SK-N-SH treated with all-trans-retinoic acid at 6 μM for 48 hours (cell line): Measurements from ENCODE around the gene MROH7.

Experiments
- ARNTL ChIP-seq: fragments of 450-650 bp; formaldehyde crosslinking; IDR thresholded peaks from 2 replicates; pipeline ENCODE4 v1.5.0; 2020; ENCODE audit warnings: low read depth, mild to moderate bottlenecking, moderate library complexity, borderline replicate concordance
- OSR1 ChIP-seq: fragments of 250-450 bp; sonication (Bioruptor Pico); IDR thresholded peaks from 2 replicates; pipeline ENCODE4 v1.8.0; 2022; ENCODE audit warnings: moderate library complexity, mild to moderate bottlenecking, inconsistent platforms
- TCF4 ChIP-seq: fragments of 250-450 bp; sonication (Bioruptor Pico); IDR thresholded peaks from 2 replicates; pipeline ENCODE4 v1.8.0; 2021; ENCODE audit warnings: mild to moderate bottlenecking, moderate library complexity, borderline replicate concordance
- ZC3H10 ChIP-seq: fragments of 250-450 bp; sonication (Bioruptor Pico); IDR thresholded peaks from 2 replicates; pipeline ENCODE4 v1.5.1; 2021; ENCODE audit warnings: mild to moderate bottlenecking, moderate library complexity
- ZFP3 ChIP-seq: fragments of 250-450 bp; sonication (Bioruptor Pico); IDR thresholded peaks from 2 replicates; pipeline ENCODE4 v1.5.0; 2020; ENCODE audit warnings: mild to moderate bottlenecking, moderate library complexity
- ZFP30 ChIP-seq: fragments of 450-650 bp; formaldehyde crosslinking; IDR thresholded peaks from 2 replicates; pipeline ENCODE4 v1.5.0; 2022; ENCODE audit warnings: mild to moderate bottlenecking, moderate library complexity
- ZNF8 ChIP-seq: fragments of 450-650 bp; formaldehyde crosslinking; IDR thresholded peaks from 2 replicates; pipeline ENCODE4 v1.5.0; 2020; ENCODE audit warnings: mild to moderate bottlenecking, moderate library complexity
- TF ChIP-seq, protein P1 (sequence below): fragments of 250-450 bp; sonication (Bioruptor Pico); IDR thresholded peaks from 2 replicates; pipeline ENCODE4 v1.5.1; 2020; ENCODE audit warnings: low read depth, mild to moderate bottlenecking, moderate library complexity
- TF ChIP-seq, protein P2 (sequence below): fragments of 250-450 bp; sonication (Bioruptor Pico); IDR thresholded peaks from 2 replicates; pipeline ENCODE4 v1.8.0; 2020; ENCODE audit warnings: mild to moderate bottlenecking, moderate library complexity, borderline replicate concordance

DNA sequence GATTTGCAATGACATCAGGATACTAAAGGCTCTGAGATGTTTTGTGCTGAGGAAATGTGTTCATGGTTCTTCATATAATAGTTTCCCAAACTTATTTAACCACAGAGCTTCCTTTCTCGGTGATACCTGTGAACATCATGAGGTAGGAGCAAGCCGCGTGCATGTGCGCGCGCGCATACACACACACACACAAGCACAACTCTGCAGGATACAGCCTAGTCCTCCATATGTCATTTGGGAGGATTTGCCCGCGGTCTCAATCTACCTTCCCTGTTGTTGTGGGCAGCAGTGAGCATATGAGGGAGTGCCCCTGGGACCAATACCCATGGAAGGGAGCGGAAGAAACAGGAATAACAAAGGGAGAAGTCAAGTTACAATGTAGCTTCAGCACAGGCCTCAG is 61.9 kb downstream of the MROH7 start:
- TF ChIP-seq, protein P1, sequence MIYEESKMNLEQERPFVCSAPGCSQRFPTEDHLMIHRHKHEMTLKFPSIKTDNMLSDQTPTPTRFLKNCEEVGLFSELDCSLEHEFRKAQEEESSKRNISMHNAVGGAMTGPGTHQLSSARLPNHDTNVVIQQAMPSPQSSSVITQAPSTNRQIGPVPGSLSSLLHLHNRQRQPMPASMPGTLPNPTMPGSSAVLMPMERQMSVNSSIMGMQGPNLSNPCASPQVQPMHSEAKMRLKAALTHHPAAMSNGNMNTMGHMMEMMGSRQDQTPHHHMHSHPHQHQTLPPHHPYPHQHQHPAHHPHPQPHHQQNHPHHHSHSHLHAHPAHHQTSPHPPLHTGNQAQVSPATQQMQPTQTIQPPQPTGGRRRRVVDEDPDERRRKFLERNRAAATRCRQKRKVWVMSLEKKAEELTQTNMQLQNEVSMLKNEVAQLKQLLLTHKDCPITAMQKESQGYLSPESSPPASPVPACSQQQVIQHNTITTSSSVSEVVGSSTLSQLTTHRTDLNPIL (CRISPR knock-in tag): no peak
- no peak for TF ChIP-seq ZFP30 (CRISPR knock-in tag)
- no peak for TF ChIP-seq ZNF8
- TF ChIP-seq, protein P2, sequence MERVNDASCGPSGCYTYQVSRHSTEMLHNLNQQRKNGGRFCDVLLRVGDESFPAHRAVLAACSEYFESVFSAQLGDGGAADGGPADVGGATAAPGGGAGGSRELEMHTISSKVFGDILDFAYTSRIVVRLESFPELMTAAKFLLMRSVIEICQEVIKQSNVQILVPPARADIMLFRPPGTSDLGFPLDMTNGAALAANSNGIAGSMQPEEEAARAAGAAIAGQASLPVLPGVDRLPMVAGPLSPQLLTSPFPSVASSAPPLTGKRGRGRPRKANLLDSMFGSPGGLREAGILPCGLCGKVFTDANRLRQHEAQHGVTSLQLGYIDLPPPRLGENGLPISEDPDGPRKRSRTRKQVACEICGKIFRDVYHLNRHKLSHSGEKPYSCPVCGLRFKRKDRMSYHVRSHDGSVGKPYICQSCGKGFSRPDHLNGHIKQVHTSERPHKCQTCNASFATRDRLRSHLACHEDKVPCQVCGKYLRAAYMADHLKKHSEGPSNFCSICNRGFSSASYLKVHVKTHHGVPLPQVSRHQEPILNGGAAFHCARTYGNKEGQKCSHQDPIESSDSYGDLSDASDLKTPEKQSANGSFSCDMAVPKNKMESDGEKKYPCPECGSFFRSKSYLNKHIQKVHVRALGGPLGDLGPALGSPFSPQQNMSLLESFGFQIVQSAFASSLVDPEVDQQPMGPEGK: no peak
- TF ChIP-seq OSR1 (CRISPR knock-in tag): no peak
- TF ChIP-seq ZFP3 (CRISPR knock-in tag): no peak
- no peak for TF ChIP-seq ZC3H10 (CRISPR knock-in tag)
- TF ChIP-seq ARNTL (CRISPR knock-in tag): no peak
- TF ChIP-seq TCF4 (CRISPR knock-in tag): no peak
